Measurements from ENCODE around the gene GLIS1.

The GLIS1 gene

DNA sequence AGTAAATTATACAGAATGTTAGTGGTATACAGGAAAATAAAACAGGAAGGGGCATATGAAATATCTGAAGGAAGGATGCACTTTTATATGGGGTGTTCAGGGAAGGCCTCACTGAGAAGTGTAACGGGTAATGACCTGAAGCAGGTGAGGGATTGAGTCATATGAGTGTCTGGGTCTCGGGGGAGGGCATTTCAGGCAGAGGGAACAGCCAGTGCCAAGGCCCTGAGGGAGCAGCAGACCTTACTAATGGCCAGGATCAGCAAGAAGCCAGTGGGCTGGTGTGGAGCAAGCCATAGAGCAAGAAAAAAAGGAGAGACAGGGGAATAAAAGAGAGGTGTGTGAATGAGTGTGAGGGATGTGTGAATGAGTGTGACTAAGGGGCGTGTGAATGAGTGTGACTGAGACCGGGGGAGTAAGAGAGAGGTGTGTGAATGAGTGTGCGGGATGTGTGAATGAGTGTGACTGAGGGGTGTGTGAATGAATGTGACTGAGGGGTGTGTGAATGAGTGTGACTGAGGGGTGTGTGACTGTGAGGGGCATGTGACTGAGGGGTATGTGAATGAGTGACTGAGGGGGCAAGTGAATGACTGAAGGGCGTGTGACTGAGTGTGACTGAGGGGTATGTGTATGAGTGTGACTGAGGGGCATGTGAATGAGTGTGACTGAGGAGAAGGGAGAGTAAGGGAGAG lies 107.2 kb downstream of the GLIS1 start:
- no peak for DNase-seq

DNA sequence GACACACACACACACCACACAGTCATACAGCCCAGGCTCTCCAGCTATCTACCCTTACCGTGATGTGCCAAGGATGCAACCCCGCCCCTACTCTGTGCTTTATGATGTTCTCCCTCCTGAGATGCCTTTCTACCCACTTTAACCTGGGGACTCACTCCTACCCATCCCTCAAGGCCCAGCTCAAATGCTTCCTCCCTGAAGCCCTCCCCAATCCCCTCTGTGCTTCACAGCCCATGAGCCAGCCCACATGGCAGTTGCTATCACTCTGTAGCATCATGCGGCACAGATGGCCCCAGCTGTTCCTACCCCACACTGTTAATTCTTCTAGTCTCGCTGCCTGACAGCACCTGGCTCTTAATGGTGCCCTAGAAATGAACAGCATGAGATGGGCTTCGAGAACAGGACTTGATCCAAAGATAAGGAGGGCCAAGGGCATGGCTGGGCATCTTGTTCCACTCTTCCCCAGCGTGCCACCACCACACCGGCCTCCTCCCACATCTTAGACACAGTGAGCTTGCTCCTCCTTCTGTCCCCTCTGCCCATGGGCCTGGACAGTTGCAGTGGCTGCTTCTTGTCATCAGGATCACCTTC lies 109.8 kb downstream of the GLIS1 start:
- no peak for DNase-seq

DNA sequence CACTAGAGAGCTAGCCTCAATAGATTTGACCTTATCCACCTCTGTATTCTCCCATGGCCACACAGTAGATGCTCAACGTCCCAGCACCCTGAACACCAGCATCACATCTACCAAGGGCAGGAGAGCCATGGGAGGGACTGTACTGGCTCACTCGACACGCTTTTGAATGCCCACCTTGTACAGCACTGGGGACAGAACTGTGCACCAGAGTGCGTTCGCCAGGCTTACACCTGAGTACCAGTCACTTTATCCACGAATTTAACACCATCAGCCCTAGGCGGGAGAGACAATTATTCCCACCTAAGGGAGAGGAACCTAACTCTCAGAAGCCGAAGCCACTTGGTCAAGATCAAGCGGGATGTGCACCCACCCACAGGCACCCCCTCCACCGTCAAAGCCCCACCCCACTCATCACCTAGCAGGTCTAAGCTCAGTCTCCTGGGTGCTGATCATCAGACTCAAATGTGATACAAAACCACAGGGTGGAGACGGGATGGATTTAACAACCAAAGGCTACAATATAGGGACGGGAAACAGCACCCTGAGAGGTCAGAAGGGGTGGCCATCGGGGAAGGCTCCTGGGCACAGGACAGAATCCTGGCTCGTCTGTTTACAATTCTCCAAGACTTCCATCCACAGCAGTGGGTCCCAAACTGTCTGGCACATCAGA lies 110.5 kb downstream of the GLIS1 start:
- no peak for DNase-seq

DNA sequence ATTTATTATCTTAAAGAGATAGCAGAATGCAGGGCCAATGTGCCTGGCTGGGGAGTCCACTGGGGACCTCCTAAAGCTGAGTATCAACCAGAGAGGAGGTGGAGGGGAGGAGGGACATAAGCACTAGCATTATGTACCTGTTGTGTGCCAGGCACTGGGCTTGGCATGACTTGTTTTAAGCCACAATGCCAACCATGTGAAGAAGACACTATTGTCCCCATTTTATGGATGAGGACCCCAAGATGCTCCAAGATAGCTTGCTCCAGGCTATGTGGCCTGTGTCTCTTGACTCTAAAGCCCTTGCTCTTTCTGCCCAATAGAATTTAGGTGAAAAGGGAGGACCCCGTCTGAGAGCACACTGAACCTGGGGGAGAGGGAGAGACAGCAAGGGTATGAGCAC lies 111.3 kb downstream of the GLIS1 start:
- DNase-seq, result no peak

DNA sequence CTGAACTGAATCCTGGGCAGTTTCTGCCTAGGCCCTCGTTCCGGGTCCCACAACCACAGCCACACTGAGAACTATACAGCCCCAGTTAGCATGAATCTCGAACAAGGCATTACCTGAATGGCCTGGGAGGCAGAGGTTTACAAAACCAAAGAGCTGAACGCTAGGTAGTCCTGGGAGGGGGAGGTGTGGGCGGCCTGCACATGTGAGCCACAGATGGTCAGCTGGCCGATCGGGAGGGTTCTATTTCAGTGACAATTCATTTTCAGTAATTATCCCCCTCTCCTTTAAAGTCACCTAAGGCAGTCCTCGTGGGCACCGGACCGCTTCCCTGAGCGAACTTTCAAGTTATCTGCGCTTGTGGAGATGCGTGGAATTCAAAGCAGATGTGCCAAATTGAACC lies 111.9 kb downstream of the GLIS1 start:
- DNase-seq, result no peak

DNA sequence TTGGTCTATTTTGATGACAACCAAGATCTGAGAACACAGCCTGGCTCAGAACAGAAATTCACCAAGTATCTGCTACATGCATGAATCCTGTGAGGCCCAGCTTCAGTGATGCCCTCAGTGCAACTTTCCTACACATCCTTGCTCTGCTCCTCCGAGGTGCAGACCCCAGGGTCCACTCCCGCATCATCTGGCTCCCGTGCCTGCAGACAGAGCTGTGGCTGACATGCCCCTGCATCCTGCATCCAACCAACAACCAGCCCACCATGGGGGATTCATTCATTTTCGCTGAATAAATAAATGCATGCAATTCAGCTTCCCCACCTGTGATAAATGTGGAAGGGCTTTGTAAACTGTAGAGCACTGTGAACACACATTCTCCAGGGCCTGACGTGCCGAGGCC lies 112.3 kb downstream of the GLIS1 start:
- no peak for DNase-seq

DNA sequence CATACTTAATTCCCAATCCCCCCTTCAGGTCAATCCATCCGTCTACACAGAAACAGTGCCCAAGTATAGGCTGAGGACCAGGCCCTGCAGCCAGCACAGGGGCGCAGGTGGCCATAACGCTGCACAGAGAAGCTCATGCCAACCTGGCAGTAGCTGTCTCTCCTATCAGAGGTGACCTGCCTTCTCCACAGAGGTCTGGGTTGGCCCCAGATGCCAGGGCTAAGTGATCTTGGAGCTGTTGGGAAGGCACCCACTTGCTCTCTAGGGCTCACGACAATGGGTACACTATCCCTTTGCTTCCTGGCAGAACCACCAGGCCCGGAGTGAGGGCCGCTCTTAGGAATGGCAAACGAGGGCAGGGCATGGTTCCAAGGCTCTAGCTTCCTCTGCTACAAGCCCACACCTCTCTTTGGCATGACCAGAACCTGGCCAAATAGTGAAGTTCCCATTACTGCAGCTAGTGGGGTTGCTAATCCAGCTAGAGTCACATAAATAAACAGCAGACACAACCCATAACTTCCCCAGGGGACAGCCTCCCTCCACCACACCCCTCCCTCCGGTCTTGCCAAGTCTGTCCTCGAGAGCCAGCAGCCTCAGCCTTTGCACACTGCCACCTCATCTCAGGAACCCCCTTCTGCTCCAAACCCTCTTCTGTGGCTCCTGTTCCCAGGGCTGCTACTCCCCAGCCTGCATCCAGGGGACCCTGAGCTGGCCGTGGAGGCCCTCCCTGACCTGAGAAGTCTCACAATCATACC lies 113.0 kb downstream of the GLIS1 start:
- no peak for DNase-seq

DNA sequence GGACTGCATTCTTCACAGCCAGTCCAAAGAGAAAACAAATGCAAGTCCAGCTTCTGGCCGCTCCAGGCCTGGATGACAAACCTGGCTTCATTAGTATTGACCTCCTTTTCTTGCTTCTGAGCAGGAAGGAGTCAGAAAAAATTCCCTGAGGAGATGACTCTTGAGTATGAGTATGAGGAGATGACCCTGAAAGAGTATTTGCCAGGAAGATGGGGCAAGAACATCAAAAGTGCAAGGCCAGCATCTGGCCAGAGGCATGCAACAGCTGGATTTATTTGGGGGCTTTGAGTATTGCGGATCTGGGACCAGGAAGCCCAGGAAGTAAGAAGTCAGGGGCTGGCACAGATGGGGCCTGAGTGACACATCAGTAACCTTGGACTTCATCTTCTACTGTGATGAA lies 113.9 kb downstream of the GLIS1 start:
- DNase-seq, result no peak

DNA sequence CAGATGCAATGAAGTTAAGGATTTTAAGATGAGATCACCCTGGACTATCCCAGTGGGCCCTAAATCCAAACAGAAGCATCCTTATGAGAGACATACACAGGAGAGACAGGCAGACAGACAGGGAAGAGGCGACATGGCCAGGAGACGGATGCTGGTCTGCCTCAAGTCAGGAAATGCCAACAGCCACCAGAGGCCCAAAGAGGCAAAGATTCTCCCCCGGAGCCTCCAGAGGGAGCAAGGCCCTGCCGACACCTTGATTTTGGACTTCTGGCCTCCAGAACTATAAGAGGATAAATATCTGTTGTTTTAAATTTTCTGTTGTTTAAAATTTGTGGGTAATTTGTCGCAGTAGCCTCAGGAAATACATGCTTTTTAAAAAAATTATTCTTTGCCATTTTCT lies 116.4 kb downstream of the GLIS1 start:
- DNase-seq, result no peak

DNA sequence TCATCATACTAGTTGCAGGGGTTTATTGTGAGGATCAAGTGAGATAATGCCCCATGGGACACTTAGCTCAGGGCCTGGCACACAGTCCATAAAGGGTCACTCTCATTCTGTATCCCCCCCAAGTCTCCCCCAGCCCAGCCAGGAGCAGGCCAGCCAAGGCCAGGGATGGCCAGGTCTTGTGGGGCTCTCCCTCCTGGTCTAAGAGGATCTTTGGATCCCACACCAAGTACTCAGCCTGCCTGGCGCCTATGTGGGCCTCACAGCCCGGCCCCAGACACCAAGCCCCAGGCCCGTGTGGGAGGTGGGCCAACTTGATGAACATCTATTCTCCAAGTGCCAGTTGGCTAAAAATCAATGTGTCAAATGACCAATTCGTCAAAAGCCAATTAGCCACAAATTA lies 117.8 kb downstream of the GLIS1 start:
- DNase-seq, result no peak

DNA sequence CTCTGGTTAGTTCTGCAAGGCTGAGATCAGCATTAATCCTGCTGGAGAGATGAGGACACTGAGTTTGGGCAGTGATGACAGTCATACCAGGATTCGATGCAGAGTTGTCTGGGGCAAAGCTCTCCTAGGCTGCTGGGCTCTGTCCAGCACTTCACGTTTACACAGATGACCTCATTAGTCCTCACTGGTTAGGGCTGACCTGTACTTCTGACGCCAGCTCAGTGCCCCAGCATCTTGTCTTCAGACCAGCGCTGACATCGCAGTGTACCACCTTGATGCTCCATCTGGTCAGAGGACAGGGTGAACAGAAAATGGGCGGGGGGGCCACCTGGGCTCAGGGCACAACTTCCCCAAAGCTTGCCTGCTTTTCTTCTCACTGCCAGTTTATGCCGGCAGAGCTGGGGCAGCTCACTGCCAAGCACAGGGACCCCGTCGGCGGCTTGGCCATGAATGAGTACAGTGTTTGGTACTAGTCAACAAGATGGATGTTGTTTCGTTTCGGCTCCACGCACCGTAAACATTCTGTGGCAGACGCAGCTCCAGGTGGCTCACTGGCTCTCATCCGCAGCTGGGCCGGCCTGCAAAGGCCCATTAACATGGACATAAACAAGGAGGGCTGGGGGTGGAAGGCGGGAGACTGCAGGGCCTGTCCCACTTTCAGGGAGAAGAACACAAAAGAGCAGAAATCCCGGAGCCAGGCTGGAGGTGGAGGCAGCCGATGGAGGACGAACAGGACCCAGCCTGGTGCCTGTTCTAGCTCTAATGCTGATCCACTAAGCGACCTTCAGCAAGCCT lies 118.7 kb downstream of the GLIS1 start:
- DNase-seq, result peak; percentile 20 to 47

DNA sequence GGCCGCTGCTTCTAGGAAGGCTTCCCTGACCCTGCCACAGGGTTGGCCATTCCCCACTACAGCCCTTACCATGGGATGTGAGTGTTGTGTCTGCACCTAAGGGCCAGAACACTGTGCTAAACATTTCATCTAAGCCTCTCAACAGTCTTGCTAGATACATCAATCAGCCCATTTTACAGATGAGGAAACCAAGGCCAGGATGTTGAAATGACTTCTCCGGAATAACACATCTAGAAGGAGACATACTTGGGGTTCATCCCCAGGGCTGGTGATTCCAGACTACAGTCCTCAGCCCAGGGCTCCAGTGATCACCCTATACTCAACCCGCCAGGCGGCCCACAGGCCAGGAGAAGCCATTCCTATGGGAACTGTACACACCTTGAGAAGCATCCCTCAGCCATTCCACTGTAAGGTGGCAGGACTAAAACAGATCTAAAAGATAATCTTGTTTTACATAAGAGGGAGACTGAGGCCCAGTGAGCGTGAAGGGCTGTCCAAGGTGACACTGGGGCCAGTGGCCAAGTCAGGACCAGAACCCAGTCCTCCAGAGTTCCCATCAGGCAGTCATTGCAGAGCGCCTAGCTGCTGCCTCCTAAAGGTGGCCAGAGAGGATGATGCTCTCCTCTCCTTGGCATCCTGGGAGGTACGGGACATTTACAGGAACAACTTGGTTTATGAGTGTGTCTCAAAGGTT lies 119.5 kb downstream of the GLIS1 start:
- no peak for DNase-seq

DNA sequence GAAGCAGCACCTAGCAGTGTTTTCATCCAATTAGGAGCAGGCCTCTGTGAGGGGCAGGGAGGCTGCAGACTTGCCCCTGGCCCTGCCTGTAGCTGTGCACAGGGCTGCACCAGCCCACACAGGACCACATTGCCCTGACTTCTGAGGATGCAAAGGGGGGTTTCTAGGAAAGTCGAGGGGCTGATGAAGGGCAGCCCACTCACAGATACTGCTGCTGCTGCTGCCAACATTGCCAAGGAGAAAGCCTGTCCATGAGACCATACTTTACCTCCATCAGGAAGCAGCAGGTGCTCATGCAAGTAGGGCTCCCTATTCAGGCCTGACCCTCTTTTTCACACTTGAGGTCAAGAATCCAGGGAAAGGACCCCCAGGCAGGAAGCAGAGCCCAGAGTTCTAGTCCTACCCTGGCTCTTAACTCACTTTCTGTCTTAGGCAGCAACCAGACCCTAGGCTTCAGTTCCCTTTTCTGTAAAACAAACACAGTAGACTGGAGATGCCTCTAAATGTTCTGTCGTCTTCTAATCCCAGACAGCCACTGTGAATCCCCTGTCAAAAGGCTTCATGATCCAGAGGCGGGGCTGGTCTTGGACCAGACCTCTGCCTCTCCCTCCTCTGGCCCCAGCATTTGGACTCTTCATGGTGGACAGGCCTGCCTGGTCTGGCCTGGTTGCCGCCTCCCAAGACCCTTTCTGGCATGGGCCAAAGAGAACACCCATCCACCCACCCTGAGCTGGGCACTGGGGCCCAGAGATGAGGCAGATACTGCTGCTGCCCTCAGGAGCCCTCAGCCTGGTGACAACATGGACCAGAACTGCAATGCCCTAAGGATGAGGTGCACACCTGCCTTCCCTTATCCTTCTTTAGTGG lies 120.2 kb downstream of the GLIS1 start:
- no peak for DNase-seq

DNA sequence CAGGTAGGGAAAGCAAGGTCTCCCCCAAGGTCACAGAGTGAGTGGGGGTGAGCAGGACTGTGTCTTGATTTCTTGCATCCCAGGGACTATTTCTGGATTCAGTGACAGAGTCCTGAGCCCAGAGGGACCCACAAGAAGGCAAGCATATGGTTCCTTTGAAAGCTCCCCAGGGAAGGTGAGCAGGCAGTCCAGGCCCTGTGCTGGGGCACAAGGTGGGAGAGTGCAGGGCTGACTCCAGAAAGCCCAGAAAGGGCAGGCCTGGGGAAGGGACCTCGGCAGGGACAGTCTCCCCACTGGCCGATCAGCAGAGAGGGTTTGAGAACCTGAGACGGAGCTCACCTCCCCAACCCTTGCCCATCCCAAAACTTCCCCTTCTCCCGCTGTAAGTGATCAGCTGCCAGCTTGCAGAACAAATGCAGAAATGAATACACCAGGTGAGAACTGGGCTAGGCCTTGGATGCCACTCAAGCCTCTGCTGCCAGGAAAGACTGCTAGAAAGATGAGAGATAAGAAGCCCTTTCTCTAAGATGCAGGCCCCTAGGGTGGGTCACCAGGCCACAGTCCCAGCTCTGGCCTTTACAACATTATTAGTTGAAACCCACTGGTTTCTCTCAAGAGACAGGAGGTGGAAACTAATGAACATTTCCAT lies 121.0 kb downstream of the GLIS1 start:
- no peak for DNase-seq

DNA sequence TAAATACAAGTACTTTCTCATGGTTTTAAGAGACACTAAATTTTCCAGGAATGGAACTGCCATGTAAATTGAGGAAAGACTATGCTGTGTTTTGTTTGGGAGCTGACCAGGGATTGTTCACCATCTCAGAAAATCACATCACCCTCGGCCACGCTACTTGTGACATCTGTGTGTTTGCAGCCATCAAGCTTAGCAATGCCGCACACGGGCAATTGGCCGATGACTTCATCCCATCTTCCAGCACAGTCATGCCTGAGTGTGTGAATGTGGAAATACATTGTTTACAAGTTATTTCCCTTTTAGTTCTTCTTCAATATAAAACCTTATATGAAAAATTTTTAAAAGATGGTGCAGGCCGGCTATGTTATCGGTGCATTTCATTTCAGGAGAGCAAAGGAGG lies 121.6 kb downstream of the GLIS1 start:
- no peak for DNase-seq

DNA sequence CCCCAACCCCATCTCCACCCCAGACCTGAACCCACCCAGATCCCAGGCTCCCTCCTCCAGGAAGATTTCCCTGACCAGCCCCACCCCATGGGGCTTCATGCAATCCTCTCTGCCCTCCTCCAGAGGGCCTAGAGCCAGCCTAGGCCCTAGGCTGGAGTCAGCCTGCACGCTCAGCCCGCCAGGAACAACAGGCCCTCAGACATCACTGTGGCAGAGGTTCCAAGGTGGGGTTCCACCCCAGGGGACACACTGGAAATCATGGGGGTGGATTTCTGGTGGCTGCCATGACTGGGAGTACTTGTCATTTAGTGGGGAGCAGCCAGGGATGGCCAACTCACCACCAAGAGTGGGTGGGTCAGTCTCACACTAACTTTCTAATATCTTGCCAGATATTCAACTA lies 122.0 kb downstream of the GLIS1 start:
- DNase-seq, result peak in 1 of 2 donors; percentile 3

DNA sequence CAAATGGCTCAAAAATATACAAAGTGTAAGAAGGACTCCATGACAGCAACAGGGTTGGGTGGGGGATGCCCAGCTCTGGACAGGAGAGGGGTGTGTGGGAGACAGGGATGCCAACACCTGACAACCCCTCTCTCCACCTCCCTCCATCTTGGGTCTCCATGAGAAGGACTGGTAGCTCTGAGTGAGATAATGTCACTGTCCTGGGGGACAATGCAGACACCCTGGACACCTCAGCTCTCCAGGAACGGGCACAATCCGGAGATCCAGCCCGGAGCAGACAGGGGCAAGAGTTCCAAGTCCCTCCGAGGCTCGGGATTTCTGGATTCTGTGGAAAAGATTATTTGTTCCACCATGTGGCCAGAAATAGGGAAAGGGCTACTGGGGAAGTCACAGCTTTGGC lies 122.5 kb downstream of the GLIS1 start:
- no peak for DNase-seq

DNA sequence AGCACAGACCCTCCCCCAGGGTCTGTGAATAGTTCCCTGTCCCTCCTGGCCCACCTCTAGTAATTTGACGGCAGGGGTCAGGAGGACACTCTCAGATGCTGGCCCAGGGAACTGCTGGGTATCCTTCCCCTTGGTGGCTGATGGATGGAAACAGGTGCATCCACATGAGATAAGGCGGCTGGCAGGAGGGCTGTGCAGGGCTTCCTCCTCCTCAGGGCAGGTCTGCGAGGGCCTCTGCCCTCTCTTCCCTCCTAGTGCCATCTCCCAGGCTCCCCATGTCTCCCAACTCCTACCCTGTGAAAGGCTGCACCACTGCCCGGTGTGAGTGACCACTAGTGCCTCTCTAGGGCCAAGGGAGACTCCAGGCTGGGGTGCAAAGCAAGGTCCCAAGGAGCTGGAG lies 123.9 kb downstream of the GLIS1 start:
- no peak for DNase-seq

DNA sequence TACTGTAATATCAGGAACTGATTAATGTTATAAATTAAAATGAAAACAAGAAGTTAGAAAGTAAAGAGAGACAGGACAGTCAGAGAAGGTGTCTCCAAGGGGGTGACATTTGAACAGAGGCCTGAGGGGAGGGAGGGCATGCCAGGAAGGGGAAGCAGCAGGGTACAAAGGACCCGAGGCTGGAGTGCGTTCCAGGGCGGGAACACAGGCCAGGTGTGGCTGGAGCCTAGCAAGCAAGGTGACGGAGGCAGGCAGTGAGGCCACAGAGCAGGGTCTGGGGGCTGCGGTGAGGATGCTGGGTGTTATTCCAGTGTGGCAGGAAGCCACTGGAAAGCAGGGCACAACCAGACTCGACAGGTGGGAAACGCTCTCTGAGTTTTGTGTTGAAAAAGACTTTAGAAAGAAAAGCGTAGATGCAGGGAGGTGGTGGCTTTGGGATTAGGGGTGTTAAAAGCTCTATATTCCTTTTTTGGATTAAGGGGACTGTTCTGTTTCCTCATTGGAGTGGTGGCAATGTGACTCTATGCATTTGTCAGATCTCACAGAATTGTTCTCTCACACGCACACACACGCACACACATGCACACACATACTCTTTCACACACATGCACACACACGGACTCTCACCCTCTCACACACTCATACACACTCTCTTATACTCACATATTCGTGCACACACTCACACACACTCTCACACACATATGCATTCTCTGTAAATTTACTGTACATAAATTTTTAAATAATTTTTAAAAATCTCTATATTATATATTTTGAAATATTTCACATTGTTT lies 124.5 kb downstream of the GLIS1 start:
- DNase-seq, result no peak

DNA sequence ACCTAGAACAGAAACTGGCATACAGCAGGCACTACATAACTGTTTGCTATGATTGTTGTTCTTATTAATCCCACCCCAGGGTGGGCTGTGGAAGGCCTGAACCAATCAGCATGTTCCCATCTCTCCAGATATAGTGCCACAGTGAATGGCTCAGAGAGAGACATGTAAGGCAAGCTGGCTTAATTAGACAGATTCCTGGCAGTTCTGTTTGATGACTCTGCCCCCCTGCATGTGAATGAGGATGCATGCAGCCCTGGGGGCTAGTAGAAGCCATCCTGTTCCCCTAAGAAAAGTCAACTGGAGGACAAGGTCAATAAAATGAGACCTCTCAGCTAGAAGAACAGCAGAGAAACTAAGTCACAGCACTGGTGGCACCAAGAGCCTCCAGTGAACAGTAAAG lies 130.3 kb downstream of the GLIS1 start:
- no peak for DNase-seq

Data from hippocampal formation (tissue), 2 donors.